ENCODE results near the gene NUP93. TPM values are rescaled to one million over a fixed set of nuclear protein-coding genes. Genes with fewer than 3 reads are reported as not detected.

Gene NUP93
- total RNA-seq, 1 experiment from 2014 or later: 74.7 TPM

- intact Hi-C loops (cut with micrococcal nuclease; ENCODE audit: unreplicated experiment): no loop called here
- CTCF ChIA-PET: no interaction called here
- no peaks in the 10 kb centered on the region for H3K9me3 ChIP-seq (ENCODE audit: insufficient read depth, low read depth)
- no peaks in the 10 kb centered on the region for H3K4me1 ChIP-seq (replicated peaks; ENCODE audit: insufficient read depth)
- H3K79me2 ChIP-seq (ENCODE audit: low read depth): no peaks in the 10 kb centered on the region
- BruUV-seq (replicated peaks): no TSS peak
- TF ChIP-seq EZH2 (IDR thresholded peaks at IDR 0.05; ENCODE audit: low read depth): no peak
- no peak for TF ChIP-seq CTCF (conservative IDR thresholded peaks at IDR 0.05)
- no peak overlapping the region for H3K27ac ChIP-seq
- no peaks in the 10 kb centered on the region for H4K20me1 ChIP-seq (ENCODE audit: insufficient read depth)
- H3K4me2 ChIP-seq: no peak overlapping the region
- no peaks in the 10 kb centered on the region for H3K36me3 ChIP-seq (ENCODE audit: low read depth)
- no peaks in the 10 kb centered on the region; the same call in 1 of the 2 replicates for H3F3A ChIP-seq (ENCODE audit: insufficient read depth, low read depth)
- no peaks in the 10 kb centered on the region for H3K9me2 ChIP-seq (ENCODE audit: insufficient read depth)
- no peaks in the 10 kb centered on the region for H3K27me3 ChIP-seq (ENCODE audit: insufficient read depth, low read depth)
- no peak for DNase-seq
- no peak overlapping the region for H3K4me3 ChIP-seq
- POLR2A ChIA-PET (ENCODE audit: unreplicated experiment): interaction anchor here (0.7 kb wide), 1 partner anchor 12 kb away, joined by 5 read pairs; no protein-coding TSS in a partner anchor
- H2AFZ ChIP-seq: no peak overlapping the region
Observed at GRCh38 chr16:56886296-56886695, 156.4 kb downstream of the NUP93 start.

- no peak overlapping the region for H3K27ac ChIP-seq
- H3K36me3 ChIP-seq (ENCODE audit: low read depth): no peaks in the 10 kb centered on the region
- no peak for DNase-seq
- H3K4me2 ChIP-seq: no peak overlapping the region
- TF ChIP-seq EZH2 (IDR thresholded peaks at IDR 0.05; ENCODE audit: low read depth) (no peak), CTCF (conservative IDR thresholded peaks at IDR 0.05) (no peak)
- no peaks in the 10 kb centered on the region; the same call in 1 of the 2 replicates for H3F3A ChIP-seq (ENCODE audit: insufficient read depth, low read depth)
- BruUV-seq (replicated peaks): no TSS peak
- H4K20me1 ChIP-seq (ENCODE audit: insufficient read depth): no peaks in the 10 kb centered on the region
- H3K4me1 ChIP-seq (replicated peaks; ENCODE audit: insufficient read depth): no peaks in the 10 kb centered on the region
- POLR2A ChIA-PET (ENCODE audit: unreplicated experiment): no interaction called here
- no peaks in the 10 kb centered on the region for H3K27me3 ChIP-seq (ENCODE audit: insufficient read depth, low read depth)
- CTCF ChIA-PET: no interaction called here
- H3K9me2 ChIP-seq (ENCODE audit: insufficient read depth): no peaks in the 10 kb centered on the region
- H3K79me2 ChIP-seq (ENCODE audit: low read depth): no peaks in the 10 kb centered on the region
- H3K9me3 ChIP-seq (ENCODE audit: insufficient read depth, low read depth): no peaks in the 10 kb centered on the region
- no peak overlapping the region for H3K4me3 ChIP-seq
- intact Hi-C loops (cut with micrococcal nuclease; ENCODE audit: unreplicated experiment): no loop called here
- H2AFZ ChIP-seq: no peak overlapping the region
Observed at GRCh38 chr16:56886826-56887225, 156.9 kb downstream of the NUP93 start.

GRCh38 chr16:56888806-56889205, 158.9 kb downstream of the NUP93 start:
- Histone ChIP-seq H3K4me2 (no peak overlapping the region), H4K20me1 (ENCODE audit: insufficient read depth) (no peaks in the 10 kb centered on the region), H3K9me3 (ENCODE audit: insufficient read depth, low read depth) (no peaks in the 10 kb centered on the region), H3K79me2 (ENCODE audit: low read depth) (no peaks in the 10 kb centered on the region), H2AFZ (no peak overlapping the region), H3K4me1 (replicated peaks; ENCODE audit: insufficient read depth) (no peaks in the 10 kb centered on the region), H3K36me3 (ENCODE audit: low read depth) (no peaks in the 10 kb centered on the region), H3K27ac (no peak overlapping the region), H3K4me3 (no peak overlapping the region), H3K9me2 (ENCODE audit: insufficient read depth) (no peaks in the 10 kb centered on the region), H3F3A (ENCODE audit: insufficient read depth, low read depth) (no peaks in the 10 kb centered on the region; the same call in 1 of the 2 replicates), H3K27me3 (ENCODE audit: insufficient read depth, low read depth) (no peaks in the 10 kb centered on the region)
- intact Hi-C loops (cut with micrococcal nuclease; ENCODE audit: unreplicated experiment): no loop called here
- ChIA-PET CTCF (no interaction called here), POLR2A (ENCODE audit: unreplicated experiment) (no interaction called here)
- no TSS peak for BruUV-seq (replicated peaks)
- no peak for TF ChIP-seq EZH2 (IDR thresholded peaks at IDR 0.05; ENCODE audit: low read depth)
- TF ChIP-seq CTCF (conservative IDR thresholded peaks at IDR 0.05): no peak
- no peak for DNase-seq
